ENCODE measurements around the gene POLD3.

GRCh38 chr11:74683279-74683871 lies 91.0 kb downstream of the POLD3 start:
- TF ChIP-seq POLR2A (IDR thresholded peaks at IDR 0.05) (no peak), POLR2AphosphoS5 (IDR thresholded peaks at IDR 0.05; ENCODE audit: insufficient read depth in 1 of 2, low read depth in 1 of 2) (no peak), CTCF (IDR thresholded peaks at IDR 0.05) (no peak)
